ENCODE measurements around the gene CYP2W1. TPM values are rescaled to one million over a fixed set of nuclear protein-coding genes. Genes with fewer than 3 reads are reported as not detected.

The CYP2W1 gene
- total RNA-seq, 1 experiment from 2014 or later, result not detected

GRCh38 chr7:985127-985416 is 2.1 kb downstream of the CYP2W1 start:
- ChIA-PET POLR2A (ENCODE audit: unreplicated experiment) (interaction anchor here (0.6 to 0.8 kb wide), 4 partner anchors 37 to 172 kb away, joined by 3 to 6 read pairs (median 5); no protein-coding TSS in a partner anchor), CTCF (no interaction called here)
- BruUV-seq (replicated peaks), result no TSS peak
- H4K20me1 ChIP-seq (ENCODE audit: insufficient read depth), result 0 out of 2 replicates have a peak, but pooled peaks cover 6% of the 10 kb centered on the region
- no peaks in the 10 kb centered on the region for H3K79me2 ChIP-seq (ENCODE audit: low read depth)
- no peak overlapping the region for H2AFZ ChIP-seq
- no peaks in the 10 kb centered on the region for H3K27me3 ChIP-seq (ENCODE audit: insufficient read depth, low read depth)
- no peaks in the 10 kb centered on the region for H3K36me3 ChIP-seq (ENCODE audit: low read depth)
- no peak overlapping the region for H3K4me3 ChIP-seq
- H3K27ac ChIP-seq, result no peak overlapping the region
- H3K4me1 ChIP-seq (replicated peaks; ENCODE audit: insufficient read depth), result no peaks in the 10 kb centered on the region
- DNase-seq, result no peak
- intact Hi-C loops (cut with micrococcal nuclease; ENCODE audit: unreplicated experiment), result no loop called here
- H3K9me3 ChIP-seq (ENCODE audit: insufficient read depth, low read depth), result no peaks in the 10 kb centered on the region
- TF ChIP-seq EZH2 (IDR thresholded peaks at IDR 0.05; ENCODE audit: low read depth), result no peak
- TF ChIP-seq CTCF (conservative IDR thresholded peaks at IDR 0.05), result no peak
- H3F3A ChIP-seq (ENCODE audit: insufficient read depth, low read depth), result peaks cover 15% of the 10 kb centered on the region; the same call in 1 of the 2 replicates
- no peaks in the 10 kb centered on the region for H3K9me2 ChIP-seq (ENCODE audit: insufficient read depth)
- no peak overlapping the region for H3K4me2 ChIP-seq

GRCh38 chr7:985915-986741 is 3.1 kb downstream of the CYP2W1 start:
- intact Hi-C loops (cut with micrococcal nuclease; ENCODE audit: unreplicated experiment), result no loop called here
- Histone ChIP-seq H4K20me1 (ENCODE audit: insufficient read depth) (0 out of 2 replicates have a peak, but pooled peaks cover 6% of the 10 kb centered on the region), H3K27me3 (ENCODE audit: insufficient read depth, low read depth) (no peaks in the 10 kb centered on the region), H3K4me1 (replicated peaks; ENCODE audit: insufficient read depth) (no peaks in the 10 kb centered on the region), H3K4me3 (no peak overlapping the region), H2AFZ (no peak overlapping the region), H3K36me3 (ENCODE audit: low read depth) (no peaks in the 10 kb centered on the region), H3K9me2 (ENCODE audit: insufficient read depth) (no peaks in the 10 kb centered on the region), H3K79me2 (ENCODE audit: low read depth) (no peaks in the 10 kb centered on the region), H3F3A (ENCODE audit: insufficient read depth, low read depth) (peaks cover 15% of the 10 kb centered on the region; the same call in 1 of the 2 replicates), H3K4me2 (no peak overlapping the region), H3K9me3 (ENCODE audit: insufficient read depth, low read depth) (no peaks in the 10 kb centered on the region), H3K27ac (no peak overlapping the region)
- DNase-seq, result peak; percentile 48 to 49
- no TSS peak for BruUV-seq (replicated peaks)
- TF ChIP-seq EZH2 (IDR thresholded peaks at IDR 0.05; ENCODE audit: low read depth) (no peak), CTCF (conservative IDR thresholded peaks at IDR 0.05) (no peak)
- POLR2A ChIA-PET (ENCODE audit: unreplicated experiment), result interaction anchor here (0.6 to 0.8 kb wide), 3 partner anchors 36 to 171 kb away, joined by 3 to 6 read pairs (median 6); no protein-coding TSS in a partner anchor
- CTCF ChIA-PET, result interaction anchor here (0.6 kb wide), 1 partner anchor 157 kb away, joined by 3 read pairs; no protein-coding TSS in a partner anchor

DNA sequence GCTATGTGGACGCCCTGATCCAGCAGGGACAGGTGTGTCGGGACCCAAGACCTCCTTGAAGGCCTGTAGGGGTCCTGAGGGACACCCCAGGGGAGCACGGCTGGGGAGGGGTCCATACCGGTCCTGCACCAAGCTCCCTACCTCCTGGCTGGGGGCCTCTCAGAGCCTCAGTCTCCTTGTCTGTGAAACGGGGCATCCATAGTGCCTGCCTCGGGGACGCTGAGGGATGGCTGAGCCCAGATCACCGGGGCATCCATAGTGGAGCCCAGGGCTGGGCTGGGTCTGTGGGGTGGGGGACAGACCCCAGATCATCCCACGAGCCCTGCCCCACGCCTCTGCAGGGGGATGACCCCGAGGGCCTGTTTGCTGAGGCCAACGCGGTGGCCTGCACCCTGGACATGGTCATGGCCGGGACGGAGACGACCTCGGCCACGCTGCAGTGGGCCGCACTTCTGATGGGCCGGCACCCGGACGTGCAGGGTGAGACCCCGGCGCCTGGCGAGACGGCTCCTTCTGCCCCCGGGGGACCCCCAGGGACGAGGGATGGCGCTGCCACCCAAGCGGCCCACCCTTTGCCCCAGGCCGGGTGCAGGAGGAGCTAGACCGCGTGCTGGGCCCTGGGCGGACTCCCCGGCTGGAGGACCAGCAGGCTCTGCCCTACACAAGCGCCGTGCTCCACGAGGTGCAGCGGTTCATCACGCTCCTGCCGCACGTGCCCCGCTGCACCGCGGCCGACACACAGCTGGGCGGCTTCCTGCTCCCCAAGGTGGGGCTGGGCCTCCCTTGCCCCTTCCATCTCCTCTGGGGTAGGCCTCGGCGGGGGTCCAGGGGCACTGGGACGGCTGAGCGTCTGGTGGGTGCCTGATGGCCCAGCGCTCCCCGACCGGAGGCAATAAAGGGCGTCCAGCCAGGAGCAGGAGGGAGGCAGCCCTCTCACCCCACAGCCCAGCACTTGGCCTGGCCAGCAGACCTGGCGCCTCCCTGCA is 4.1 kb downstream of the CYP2W1 start:
- H4K20me1 ChIP-seq (ENCODE audit: insufficient read depth), result 0 out of 2 replicates have a peak, but pooled peaks cover 6% of the 10 kb centered on the region
- no peak overlapping the region for H3K4me2 ChIP-seq
- intact Hi-C loops (cut with micrococcal nuclease; ENCODE audit: unreplicated experiment), result no loop called here
- no peak overlapping the region for H2AFZ ChIP-seq
- H3K27ac ChIP-seq, result no peak overlapping the region
- no peak for DNase-seq
- TF ChIP-seq CTCF (conservative IDR thresholded peaks at IDR 0.05) (no peak), EZH2 (IDR thresholded peaks at IDR 0.05; ENCODE audit: low read depth) (no peak)
- ChIA-PET CTCF (no interaction called here), POLR2A (ENCODE audit: unreplicated experiment) (no interaction called here)
- H3K27me3 ChIP-seq (ENCODE audit: insufficient read depth, low read depth), result no peaks in the 10 kb centered on the region
- H3K9me3 ChIP-seq (ENCODE audit: insufficient read depth, low read depth), result no peaks in the 10 kb centered on the region
- no peak overlapping the region for H3K4me3 ChIP-seq
- no TSS peak for BruUV-seq (replicated peaks)
- H3K36me3 ChIP-seq (ENCODE audit: low read depth), result no peaks in the 10 kb centered on the region
- no peaks in the 10 kb centered on the region for H3K4me1 ChIP-seq (replicated peaks; ENCODE audit: insufficient read depth)
- no peaks in the 10 kb centered on the region for H3K79me2 ChIP-seq (ENCODE audit: low read depth)
- H3F3A ChIP-seq (ENCODE audit: insufficient read depth, low read depth), result peaks cover 15% of the 10 kb centered on the region; the same call in 1 of the 2 replicates
- no peaks in the 10 kb centered on the region for H3K9me2 ChIP-seq (ENCODE audit: insufficient read depth)

All from PC-9 (cell line).